IPS-18c (cell line): ENCODE measurements around the gene RPRD1B.

Experiments
- H3K4me3 ChIP-seq: 2 replicates; pipeline ENCODE4 v1.7.0; 2013; ENCODE audit warnings: low read depth, mild to moderate bottlenecking, low read length, moderate library complexity; ENCODE audit not compliant: insufficient read depth
- H3K9me3 ChIP-seq: one replicate; pipeline ENCODE4 v1.6.1; 2013; ENCODE audit warnings: mild to moderate bottlenecking, low read length, moderate library complexity; ENCODE audit not compliant: control insufficient read depth, insufficient read depth

Gene RPRD1B

DNA sequence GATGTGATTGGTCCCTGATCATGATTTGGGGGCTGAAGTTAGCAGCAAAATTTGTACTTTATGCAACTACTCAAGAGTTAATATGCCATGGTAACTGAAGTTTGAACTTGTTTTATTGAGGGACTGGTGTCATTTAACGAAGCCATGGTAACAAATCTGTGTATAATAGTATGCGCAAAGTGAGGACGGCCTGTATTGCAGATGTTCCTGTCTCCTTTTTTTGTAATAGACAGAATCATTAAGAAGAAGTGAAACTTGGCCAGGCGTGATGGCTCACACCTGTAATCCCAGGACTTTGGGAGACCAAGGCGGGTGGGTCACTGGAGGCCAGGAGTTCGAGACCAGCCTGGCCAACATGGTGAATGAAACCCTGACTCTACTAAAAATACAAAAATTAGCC is 22.3 kb downstream of the RPRD1B start:
- Histone ChIP-seq H3K4me3 (no peak overlapping the region), H3K9me3 (no peaks in the 10 kb centered on the region)

- Histone ChIP-seq H3K4me3 (no peak overlapping the region), H3K9me3 (no peaks in the 10 kb centered on the region)
Measured at GRCh38 chr20:38057351-38057972, 23.9 kb downstream of the RPRD1B start.

DNA sequence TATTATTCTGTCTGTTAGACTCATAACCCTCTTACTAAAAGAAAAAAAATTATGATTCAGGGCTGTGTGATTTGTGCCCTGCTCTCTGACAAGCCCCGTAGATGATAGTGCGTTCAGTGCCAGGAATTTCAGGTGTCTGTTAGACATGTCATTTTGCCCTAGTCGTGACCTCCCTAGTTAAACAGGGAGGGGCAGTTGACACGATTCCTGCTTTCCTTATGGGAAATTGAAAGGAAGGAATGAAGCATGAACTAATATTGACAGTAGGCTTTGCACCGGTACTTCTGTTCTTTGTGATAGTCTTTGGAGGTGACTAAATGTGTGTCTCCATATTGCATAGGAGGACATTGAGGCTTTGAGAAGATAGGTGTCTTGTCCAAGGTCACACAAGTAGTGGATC is 26.3 kb downstream of the RPRD1B start:
- Histone ChIP-seq H3K4me3 (no peak overlapping the region), H3K9me3 (no peaks in the 10 kb centered on the region)

DNA sequence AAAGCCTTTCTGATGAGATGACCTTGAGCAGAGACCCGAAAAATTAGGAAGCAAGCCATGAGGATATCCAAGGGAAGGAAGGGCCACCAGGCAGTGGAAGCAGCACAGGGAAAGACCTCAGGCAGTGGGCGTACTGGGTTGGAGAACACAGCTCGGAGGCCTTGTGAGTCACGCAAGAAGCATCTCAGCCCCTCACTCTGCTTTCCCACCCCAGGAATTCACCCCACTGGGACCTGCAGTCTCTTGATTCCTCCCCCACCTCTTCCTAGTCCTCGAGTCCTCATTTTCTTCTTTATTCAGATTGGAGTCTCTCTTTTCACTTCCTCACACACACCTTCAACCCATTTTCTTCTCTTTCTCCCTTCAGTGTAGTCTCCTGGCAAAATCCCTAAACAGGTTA is 27.0 kb downstream of the RPRD1B start:
- no peak overlapping the region for H3K4me3 ChIP-seq
- H3K9me3 ChIP-seq: no peaks in the 10 kb centered on the region

DNA sequence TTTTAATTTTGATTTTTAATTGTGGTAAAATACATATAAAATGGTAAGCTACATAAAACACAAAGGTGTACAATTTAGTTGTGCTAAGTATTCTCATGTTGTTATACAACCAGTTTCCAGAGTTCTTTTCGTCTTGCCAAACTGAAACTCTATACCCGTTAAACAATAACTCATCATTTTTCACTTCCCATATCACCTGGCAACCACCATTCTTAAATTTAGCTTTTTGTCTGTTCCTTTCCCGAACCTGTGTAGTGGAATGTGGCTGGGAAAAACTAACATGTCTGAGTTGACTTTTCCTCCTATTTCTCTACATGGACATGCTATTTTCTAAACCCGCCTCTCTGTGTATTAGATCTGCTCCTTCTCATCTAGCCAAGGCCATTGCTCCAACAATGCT is 27.6 kb downstream of the RPRD1B start:
- Histone ChIP-seq H3K9me3 (no peaks in the 10 kb centered on the region), H3K4me3 (no peak overlapping the region)

- H3K9me3 ChIP-seq: no peaks in the 10 kb centered on the region
Measured at GRCh38 chr20:38062890-38063289, 29.3 kb downstream of the RPRD1B start.

DNA sequence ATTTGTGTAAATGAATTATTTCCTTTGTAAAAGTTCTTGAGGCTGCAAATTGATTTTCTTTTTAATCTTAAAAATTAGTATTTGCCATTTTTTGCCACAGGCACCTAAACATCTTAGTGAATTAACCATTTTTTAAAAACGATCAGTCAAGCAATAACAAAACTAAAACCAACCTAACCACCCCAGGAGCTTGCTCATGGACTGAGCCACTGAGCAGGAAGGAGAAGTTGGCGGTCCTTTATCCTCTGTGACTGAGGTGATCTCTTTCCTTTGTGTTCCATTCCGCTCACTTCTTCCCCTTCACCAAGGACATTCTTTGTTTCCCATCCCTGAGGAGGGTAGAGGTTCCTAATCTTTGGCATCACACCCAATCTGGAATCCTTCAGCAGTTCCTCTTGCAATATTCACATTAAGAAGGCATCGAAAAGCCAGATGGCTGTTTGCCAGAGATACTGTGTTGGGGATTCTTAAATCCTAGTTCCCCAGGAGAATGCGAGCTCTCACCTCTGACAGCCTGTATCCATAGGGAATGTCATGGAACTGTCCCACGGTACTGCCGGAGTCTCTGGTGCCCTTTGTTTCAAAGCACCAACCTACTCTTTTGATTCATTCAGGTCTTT is 30.5 kb downstream of the RPRD1B start:
- H3K9me3 ChIP-seq: no peaks in the 10 kb centered on the region

More at GRCh38 chr20:38062890-38063289, 29.3 kb downstream of the RPRD1B start:
- H3K4me3 ChIP-seq: no peak overlapping the region

DNA sequence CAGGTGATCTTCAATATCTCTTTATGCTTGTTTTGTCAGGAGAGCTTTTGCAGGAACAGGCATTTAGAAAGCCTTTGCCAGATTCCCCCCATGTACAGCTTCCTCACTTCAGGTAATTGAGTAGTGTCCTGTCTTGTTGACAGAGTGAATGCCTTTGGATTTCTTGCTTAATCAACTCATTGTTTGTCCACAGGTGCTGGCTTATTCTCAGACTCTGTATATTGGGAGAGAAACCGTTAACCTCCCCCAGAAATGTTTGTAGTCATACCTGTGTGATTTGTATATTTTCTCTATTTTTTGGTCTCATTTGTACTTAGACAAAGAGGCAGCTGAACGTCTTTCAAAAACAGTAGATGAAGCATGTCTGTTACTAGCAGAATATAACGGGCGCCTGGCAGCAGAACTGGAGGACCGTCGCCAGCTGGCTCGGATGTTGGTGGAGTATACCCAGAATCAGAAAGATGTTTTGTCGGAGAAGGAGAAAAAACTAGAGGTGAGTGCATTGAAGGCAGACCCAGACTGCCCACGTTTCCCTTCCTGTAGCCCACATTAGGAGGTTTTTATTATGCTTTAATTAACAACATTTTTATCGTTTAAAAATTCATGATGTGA is 32.3 kb downstream of the RPRD1B start:
- Histone ChIP-seq H3K9me3 (no peaks in the 10 kb centered on the region), H3K4me3 (no peak overlapping the region)

More for the DNA sequence above, 30.5 kb downstream of the RPRD1B start:
- no peak overlapping the region for H3K4me3 ChIP-seq

- Histone ChIP-seq H3K4me3 (no peak overlapping the region), H3K9me3 (no peaks in the 10 kb centered on the region)
Measured at GRCh38 chr20:38066969-38067716, 33.6 kb downstream of the RPRD1B start.

DNA sequence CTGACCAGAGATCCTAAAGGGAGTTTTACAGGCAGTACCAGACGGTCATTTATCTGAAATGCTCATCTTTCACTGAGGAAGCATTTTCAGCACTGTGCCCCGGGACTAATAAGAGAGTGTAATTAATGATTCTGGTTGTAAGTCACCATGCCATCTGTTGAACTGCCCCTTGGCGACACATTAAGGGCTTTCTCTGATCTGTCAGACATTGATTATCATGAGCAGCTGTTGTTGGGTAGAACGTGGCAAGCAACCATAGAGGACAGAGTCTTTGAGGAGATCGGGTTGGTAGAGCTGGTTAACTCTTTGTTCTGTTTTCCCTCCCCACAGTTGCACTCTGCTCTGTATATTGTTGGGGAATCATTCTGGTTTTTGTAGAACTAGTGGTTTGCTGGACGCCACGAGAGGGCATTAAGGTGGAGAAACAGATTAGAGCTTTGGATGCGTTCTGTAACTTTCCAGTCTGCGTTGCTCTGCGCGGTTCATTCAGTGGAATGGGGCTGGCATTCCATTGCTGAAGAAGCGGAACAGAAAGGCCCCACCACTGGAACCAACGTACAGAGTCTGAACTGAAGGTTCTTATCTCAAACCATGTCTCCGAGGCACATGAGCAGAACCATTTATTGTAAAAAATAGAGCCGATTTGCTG is 34.3 kb downstream of the RPRD1B start:
- no peaks in the 10 kb centered on the region for H3K9me3 ChIP-seq

GRCh38 chr20:38072898-38073297 is 39.4 kb downstream of the RPRD1B start:
- Histone ChIP-seq H3K4me3 (no peak overlapping the region), H3K9me3 (no peaks in the 10 kb centered on the region)

More for the DNA sequence above, 34.3 kb downstream of the RPRD1B start:
- no peak overlapping the region for H3K4me3 ChIP-seq

DNA sequence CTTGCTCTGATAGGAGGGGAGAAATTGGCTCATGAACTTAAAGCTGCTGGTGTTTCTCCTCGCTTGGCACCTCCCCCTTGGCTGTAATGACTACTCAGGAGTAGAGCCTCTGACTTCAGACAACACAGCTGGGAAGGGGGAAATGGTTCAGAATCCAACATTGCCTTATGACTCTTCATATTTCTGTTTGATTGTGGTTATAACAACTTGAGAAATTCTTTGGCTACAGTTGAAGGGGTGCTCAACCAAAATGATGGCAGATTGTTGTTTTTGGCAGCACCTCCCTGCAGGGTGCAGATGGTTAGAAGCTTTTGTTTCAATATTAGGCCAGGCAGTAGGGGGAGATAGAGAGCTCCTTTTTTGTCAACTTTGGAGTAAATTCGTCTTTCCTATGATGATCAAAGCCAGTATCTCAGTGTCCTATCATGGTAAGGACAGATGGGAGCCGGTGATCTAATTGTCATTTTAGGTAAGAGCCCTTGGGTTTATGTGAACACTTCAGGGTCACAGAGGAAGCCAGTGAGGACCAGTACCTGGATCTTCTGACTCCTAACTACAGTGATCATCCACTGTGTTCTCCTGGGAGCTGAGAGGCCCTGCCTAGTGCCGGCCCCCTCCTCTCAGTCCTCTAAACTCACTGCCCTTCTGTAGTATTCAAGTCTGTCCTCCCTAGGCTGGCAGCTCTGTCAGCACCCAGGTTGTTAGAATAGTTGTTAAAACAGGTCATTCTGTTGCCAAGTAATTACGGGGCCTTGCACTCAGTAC is 39.9 kb downstream of the RPRD1B start:
- Histone ChIP-seq H3K4me3 (no peak overlapping the region), H3K9me3 (no peaks in the 10 kb centered on the region)

DNA sequence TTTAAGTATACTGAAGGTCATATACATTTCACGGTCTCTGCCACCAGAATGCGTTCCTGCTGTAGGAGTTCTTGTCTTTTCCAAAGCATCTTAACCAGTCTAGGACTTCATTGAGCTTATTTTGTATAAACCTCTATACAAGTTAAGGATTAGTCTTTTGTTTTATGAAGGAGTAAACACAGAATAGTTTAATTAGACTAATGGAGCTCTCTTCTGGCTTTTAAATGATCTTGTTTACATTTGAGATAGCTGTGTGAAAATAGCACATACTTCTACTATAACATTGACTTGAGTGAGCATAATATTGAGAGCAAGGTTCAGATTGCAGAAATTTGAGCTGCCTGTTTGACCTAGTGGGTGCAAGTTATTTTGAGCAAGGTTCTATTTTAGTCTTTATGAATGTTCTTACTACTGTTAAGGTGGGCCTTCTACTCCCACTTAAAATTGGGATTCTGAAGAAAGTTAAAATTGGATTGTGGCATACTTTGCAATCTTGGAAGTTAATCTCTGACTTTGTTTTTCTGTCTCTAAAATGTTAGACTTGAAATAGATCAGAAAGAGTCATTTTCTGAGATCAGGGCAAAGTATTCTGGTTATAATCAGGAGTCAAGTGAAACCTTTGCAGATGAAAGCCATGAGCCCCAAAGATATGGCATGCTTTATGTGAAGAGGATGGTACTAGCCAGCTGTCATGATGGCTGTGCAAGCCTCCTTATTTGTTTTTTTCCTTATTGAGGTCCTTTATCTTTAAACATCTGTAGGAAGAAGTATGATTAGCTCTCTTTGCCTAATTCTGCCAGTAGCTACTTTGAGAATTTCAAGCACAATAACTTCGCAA is 41.8 kb downstream of the RPRD1B start:
- H3K9me3 ChIP-seq: no peaks in the 10 kb centered on the region
- no peak overlapping the region for H3K4me3 ChIP-seq

- no peaks in the 10 kb centered on the region for H3K9me3 ChIP-seq
- H3K4me3 ChIP-seq: no peak overlapping the region
Measured at GRCh38 chr20:38076548-38076947, 43.0 kb downstream of the RPRD1B start.

GRCh38 chr20:38078084-38078483 is 44.5 kb downstream of the RPRD1B start:
- H3K4me3 ChIP-seq: no peak overlapping the region
- H3K9me3 ChIP-seq: no peaks in the 10 kb centered on the region

GRCh38 chr20:38079353-38079752 is 45.8 kb downstream of the RPRD1B start:
- H3K4me3 ChIP-seq: no peak overlapping the region
- H3K9me3 ChIP-seq: no peaks in the 10 kb centered on the region
